HCT116 (cell line): ENCODE data around the gene MRPL34. TPM values are rescaled to one million over a fixed set of nuclear protein-coding genes. Genes with fewer than 3 reads are reported as not detected.

ENCODE experiments used
- ATAC-seq: fragments of 200-7000 bp; cut with Tn5 transposase; 2 replicates; pipeline ENCODE4 v1.9.1; 2020; ENCODE audit warnings: mild to moderate bottlenecking, moderate library complexity
- BruUV-seq: library from RNA; stranded (reverse); fragments of 400-500 nt; replicated peaks from 2 replicates; lab custom pipeline; 2021; lab: Mats Ljungman, UMichigan
- CTCF ChIA-PET: fragments of 300-600 bp; sonication (Branson Sonifier 250); formaldehyde crosslinking; loops from one replicate; lab custom pipeline; 2021; ENCODE audit warnings: antibody characterized with exemption; lab: Charles Lee
- POLR2A ChIA-PET: fragments of 300-600, 350-600 bp; sonication (Branson Sonifier 250); formaldehyde crosslinking; loops from one replicate; lab custom pipeline; 2021; ENCODE audit warnings: antibody characterized with exemption; lab: Charles Lee
- RAD21 ChIA-PET, 2 experiments: fragments of 300-600 bp; sonication (Branson Sonifier 250); formaldehyde crosslinking; loops; one replicate each; lab custom pipeline; 2023; ENCODE audit warnings: low total read pairs in 2 of 2; ENCODE audit not compliant: uncharacterized antibody in 2 of 2, unreplicated experiment in 2 of 2, low non-redundant PET in 1 of 2; lab: Charles Lee
- DNase-seq: peaks from one replicate; pipeline ENCODE4 v3.0.0-alpha.2; 2010; ENCODE audit warnings: low read depth, low spot score
- H2AFZ ChIP-seq: fragments of 200-600 bp; shearing (Covaris generic), sonication (generic); 2 replicates; pipeline ENCODE4 v1.6.1; 2017; ENCODE audit warnings: low read depth, mixed run types, mixed read lengths, antibody characterized with exemption, low read length; ENCODE audit not compliant: poor library complexity, severe bottlenecking
- H3K27ac ChIP-seq: 2 replicates; pipeline ENCODE4 v1.5.1; 2012; ENCODE audit warnings: low read depth, low read length
- H3K27me3 ChIP-seq: fragments of 200-600 bp; sonication (generic); 2 replicates; pipeline ENCODE4 v1.6.1; 2016; ENCODE audit warnings: mixed run types, low read length, mixed read lengths; ENCODE audit not compliant: insufficient read depth
- H3K36me3 ChIP-seq, 2 experiments: fragments of 200-500 bp in 1 of 2; fragments of 200-600 bp in 1 of 2; sonication (Bioruptor generic) in 1 of 2; sonication (generic) in 1 of 2; 2 replicates each; pipeline versions ENCODE4 v1.5.1 to v1.6.1; 2014 to 2016; ENCODE audit warnings: low read length in 2 of 2, inconsistent platforms in 1 of 2, mixed read lengths in 1 of 2, mixed run types in 1 of 2; ENCODE audit not compliant: insufficient read depth in 2 of 2, control insufficient read depth in 1 of 2
- H3K4me1 ChIP-seq, 2 experiments: fragments of 200-600 bp in 1 of 2; sonication (generic) in 1 of 2; 2 replicates each; pipeline versions ENCODE4 v1.5.1 to v1.6.1; 2012 to 2017; ENCODE audit warnings: low read length in 2 of 2, inconsistent platforms in 1 of 2, mild to moderate bottlenecking in 1 of 2, mixed read lengths in 1 of 2, mixed run types in 1 of 2, moderate library complexity in 1 of 2; ENCODE audit not compliant: insufficient read depth in 2 of 2, control insufficient read depth in 1 of 2
- H3K4me2 ChIP-seq: fragments of 200-600 bp; sonication (generic); 2 replicates; pipeline ENCODE4 v1.6.1; 2017; ENCODE audit warnings: mixed run types, low read length, mixed read lengths
- H3K4me3 ChIP-seq, 2 experiments: fragments of 200-600 bp in 1 of 2; sonication (generic) in 1 of 2; replicated peaks in 1 of 2; 2 replicates each; pipeline ENCODE4 v1.5.1; 2011 to 2016; ENCODE audit warnings: low read length in 2 of 2, control low read depth in 1 of 2, low read depth in 1 of 2, mild to moderate bottlenecking in 1 of 2, mixed read lengths in 1 of 2, mixed run types in 1 of 2
- H3K79me2 ChIP-seq: fragments of 200-600 bp; sonication (generic); 2 replicates; pipeline ENCODE4 v1.6.1; 2017; ENCODE audit warnings: mild to moderate bottlenecking, mixed run types, low read length, moderate library complexity, mixed read lengths; ENCODE audit not compliant: insufficient read depth
- H3K9ac ChIP-seq: fragments of 200-600 bp; sonication (generic); 2 replicates; pipeline ENCODE4 v1.6.1; 2016; ENCODE audit warnings: low read length, mixed read lengths
- H3K9me2 ChIP-seq: fragments of 200-600 bp; sonication (generic), shearing (Covaris generic); 2 replicates; pipeline ENCODE4 v1.6.1; 2017; ENCODE audit warnings: mixed run types, mild to moderate bottlenecking, moderate library complexity; ENCODE audit not compliant: insufficient read depth
- H3K9me3 ChIP-seq, 2 experiments: fragments of 200-500 bp in 1 of 2; fragments of 200-600 bp in 1 of 2; sonication (Bioruptor generic) in 1 of 2; sonication (generic) in 1 of 2; 2 replicates each; pipeline ENCODE4 v1.6.1; 2014 to 2017; ENCODE audit warnings: low read length in 2 of 2, mixed read lengths in 2 of 2, inconsistent platforms in 1 of 2, low read depth in 1 of 2, mild to moderate bottlenecking in 1 of 2, mixed run types in 1 of 2, moderate library complexity in 1 of 2; ENCODE audit not compliant: control insufficient read depth in 1 of 2, insufficient read depth in 1 of 2
- H4K20me1 ChIP-seq: fragments of 200-600 bp; sonication (generic), shearing (Covaris generic); 2 replicates; pipeline ENCODE4 v1.6.1; 2017; ENCODE audit warnings: mixed run types, mild to moderate bottlenecking, moderate library complexity; ENCODE audit not compliant: insufficient read depth
- CBX3 ChIP-seq: IDR thresholded peaks from 2 replicates; pipeline ENCODE4 v1.6.1; 2012; ENCODE audit warnings: low read depth
- EGR1 ChIP-seq: IDR thresholded peaks from 2 replicates; pipeline ENCODE4 v1.6.1; 2012; ENCODE audit warnings: low read depth
- ELF1 ChIP-seq: IDR thresholded peaks from 2 replicates; pipeline ENCODE4 v1.6.1; 2012; ENCODE audit warnings: low read depth, borderline replicate concordance
- EZH2 ChIP-seq: fragments of 200-600 bp; sonication (generic); IDR thresholded peaks from 2 replicates; pipeline ENCODE4 v1.6.1; 2017; ENCODE audit warnings: antibody characterized with exemption, mixed run types
- EZH2phosphoT487 ChIP-seq: fragments of 200-600 bp; IDR thresholded peaks from 2 replicates; pipeline ENCODE4 v1.6.1; 2018; ENCODE audit warnings: antibody characterized with exemption, borderline replicate concordance
- FOSL1 ChIP-seq: IDR thresholded peaks from 2 replicates; pipeline ENCODE4 v1.6.1; 2012; ENCODE audit warnings: low read depth
- JUND ChIP-seq: IDR thresholded peaks from 2 replicates; pipeline ENCODE4 v1.6.1; 2012
- POLR2A ChIP-seq: IDR thresholded peaks from 2 replicates; pipeline ENCODE4 v1.7.0; 2011; ENCODE audit warnings: borderline replicate concordance; ENCODE audit not compliant: insufficient read depth, insufficient read length; ENCODE audit errors: extremely low read depth
- POLR2AphosphoS5 ChIP-seq: IDR thresholded peaks from 2 replicates; pipeline ENCODE4 v1.6.1; 2011; ENCODE audit warnings: mild to moderate bottlenecking, low read depth, low read length, moderate library complexity
- RAD21 ChIP-seq: IDR thresholded peaks from 2 replicates; pipeline ENCODE4 v1.6.1; 2012; ENCODE audit warnings: low read depth, mild to moderate bottlenecking
- SIN3A ChIP-seq: IDR thresholded peaks from 2 replicates; pipeline ENCODE4 v1.6.1; 2012; ENCODE audit warnings: low read depth
- SP1 ChIP-seq: IDR thresholded peaks from 2 replicates; pipeline ENCODE4 v1.6.1; 2012; ENCODE audit warnings: low read depth
- SRF ChIP-seq: IDR thresholded peaks from 2 replicates; pipeline ENCODE4 v1.6.1; 2012; ENCODE audit warnings: low read depth
- TCF7L2 ChIP-seq: IDR thresholded peaks from 2 replicates; pipeline ENCODE4 v1.7.0; 2011; ENCODE audit warnings: borderline replicate concordance, inconsistent platforms; ENCODE audit not compliant: insufficient read depth, insufficient read length; ENCODE audit errors: extremely low read depth
- YY1 ChIP-seq: IDR thresholded peaks from 2 replicates; pipeline ENCODE4 v1.6.1; 2011; ENCODE audit warnings: low read length, low read depth, moderate library complexity, mild to moderate bottlenecking; ENCODE audit not compliant: insufficient replicate concordance; ENCODE audit errors: extremely low read depth
- ZFX ChIP-seq: fragments of 450-650 bp; IDR thresholded peaks from 2 replicates; pipeline ENCODE4 v1.6.1; 2017
- ZNF274 ChIP-seq: fragments of 200-500 bp; sonication (Bioruptor generic); IDR thresholded peaks from 2 replicates; pipeline ENCODE4 v1.6.1; 2014; ENCODE audit warnings: mild to moderate bottlenecking, low read depth, low read length, inconsistent platforms
- intact Hi-C: fragments of 100-400 bp; cut with micrococcal nuclease; formaldehyde crosslinking; loops from 2 replicates; pipeline ENCODE4 v1.10.0; 2022
- total RNA-seq: library from RNA; stranded (reverse); gene quantifications from one replicate; pipeline ENCODE4 v1.2.1, GENCODE V29; 2021; ENCODE audit not compliant: unreplicated experiment
- TF ChIP-seq, protein P1 (sequence below): IDR thresholded peaks from 2 replicates; pipeline ENCODE4 v1.6.1; 2012
- TF ChIP-seq, protein P2 (sequence below): IDR thresholded peaks from 2 replicates; pipeline ENCODE4 v1.6.1; 2012
- TF ChIP-seq, protein P3 (sequence below): IDR thresholded peaks from 2 replicates; pipeline ENCODE4 v1.6.1; 2011; ENCODE audit warnings: mild to moderate bottlenecking, low read length, moderate library complexity; ENCODE audit not compliant: insufficient replicate concordance; ENCODE audit errors: extremely low read depth

Gene MRPL34
- total RNA-seq, 1 experiment from 2014 or later = 114 TPM

DNA sequence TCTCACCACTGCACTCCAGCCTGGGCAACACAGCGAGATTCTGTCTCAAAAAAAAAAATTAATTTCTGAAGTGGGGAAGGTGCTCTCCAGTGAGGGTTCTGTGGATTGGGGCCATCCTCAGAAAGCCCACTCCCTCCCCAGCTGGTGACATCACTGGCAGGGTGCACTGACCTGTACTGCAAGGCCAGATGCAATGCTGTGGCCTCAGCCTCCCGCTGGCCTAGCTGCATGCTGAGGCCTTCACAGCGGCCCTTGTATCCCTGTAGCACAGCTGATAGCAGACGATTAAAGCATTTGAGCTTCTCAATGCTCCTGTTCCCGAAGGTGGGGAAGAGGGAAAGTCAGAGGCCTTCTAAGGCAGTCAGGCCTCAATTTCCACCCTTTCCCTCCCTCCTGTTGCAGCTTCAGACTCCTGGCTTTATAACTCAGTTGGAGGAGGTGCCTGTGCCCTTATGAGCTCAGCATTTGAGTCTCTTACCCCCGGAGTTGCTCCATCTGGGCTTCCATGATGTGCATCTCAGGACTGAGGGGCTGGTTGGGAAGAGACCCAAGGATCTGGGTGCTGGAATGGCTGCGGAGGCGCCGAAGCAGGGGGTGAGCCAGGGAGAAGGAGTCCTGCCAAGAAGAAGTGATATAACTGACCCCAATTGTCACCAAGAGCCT, 46.4 kb upstream of the MRPL34 start:
- Histone ChIP-seq H3K9me3 (no peaks in the 10 kb centered on the region), H2AFZ (no peak overlapping the region), H3K4me3 (no peak overlapping the region), H3K36me3 (no peaks in the 10 kb centered on the region), H3K79me2 (no peaks in the 10 kb centered on the region), H3K27ac (no peak overlapping the region)
- POLR2A ChIA-PET = interaction anchor here (0.7 to 1.1 kb wide), 2 partner anchors 10 to 24 kb away, joined by 3 read pairs; no protein-coding TSS in a partner anchor
- ATAC-seq = no peak
- TF ChIP-seq ZFX = no peak
- TF ChIP-seq YY1 = no peak
- TF ChIP-seq FOSL1 = no peak
- no peak for TF ChIP-seq SRF
- TF ChIP-seq POLR2AphosphoS5 = no peak
- TF ChIP-seq CBX3 = no peak
- TF ChIP-seq EZH2 = no peak
- no peak for TF ChIP-seq JUND
- TF ChIP-seq EGR1 = no peak
- TF ChIP-seq, protein P1, sequence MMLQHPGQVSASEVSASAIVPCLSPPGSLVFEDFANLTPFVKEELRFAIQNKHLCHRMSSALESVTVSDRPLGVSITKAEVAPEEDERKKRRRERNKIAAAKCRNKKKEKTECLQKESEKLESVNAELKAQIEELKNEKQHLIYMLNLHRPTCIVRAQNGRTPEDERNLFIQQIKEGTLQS = no peak
- no peak for TF ChIP-seq POLR2A
- TF ChIP-seq ELF1 = no peak
- TF ChIP-seq, protein P2, sequence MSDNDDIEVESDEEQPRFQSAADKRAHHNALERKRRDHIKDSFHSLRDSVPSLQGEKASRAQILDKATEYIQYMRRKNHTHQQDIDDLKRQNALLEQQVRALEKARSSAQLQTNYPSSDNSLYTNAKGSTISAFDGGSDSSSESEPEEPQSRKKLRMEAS = no peak
- no peak for TF ChIP-seq RAD21
- TF ChIP-seq, protein P3, sequence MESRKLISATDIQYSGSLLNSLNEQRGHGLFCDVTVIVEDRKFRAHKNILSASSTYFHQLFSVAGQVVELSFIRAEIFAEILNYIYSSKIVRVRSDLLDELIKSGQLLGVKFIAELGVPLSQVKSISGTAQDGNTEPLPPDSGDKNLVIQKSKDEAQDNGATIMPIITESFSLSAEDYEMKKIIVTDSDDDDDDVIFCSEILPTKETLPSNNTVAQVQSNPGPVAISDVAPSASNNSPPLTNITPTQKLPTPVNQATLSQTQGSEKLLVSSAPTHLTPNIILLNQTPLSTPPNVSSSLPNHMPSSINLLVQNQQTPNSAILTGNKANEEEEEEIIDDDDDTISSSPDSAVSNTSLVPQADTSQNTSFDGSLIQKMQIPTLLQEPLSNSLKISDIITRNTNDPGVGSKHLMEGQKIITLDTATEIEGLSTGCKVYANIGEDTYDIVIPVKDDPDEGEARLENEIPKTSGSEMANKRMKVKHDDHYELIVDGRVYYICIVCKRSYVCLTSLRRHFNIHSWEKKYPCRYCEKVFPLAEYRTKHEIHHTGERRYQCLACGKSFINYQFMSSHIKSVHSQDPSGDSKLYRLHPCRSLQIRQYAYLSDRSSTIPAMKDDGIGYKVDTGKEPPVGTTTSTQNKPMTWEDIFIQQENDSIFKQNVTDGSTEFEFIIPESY = no peak
- TF ChIP-seq SP1 = no peak
- TF ChIP-seq ZNF274 = no peak
- TF ChIP-seq SIN3A = no peak
- no peak for TF ChIP-seq TCF7L2
- no peak for TF ChIP-seq EZH2phosphoT487
- TF ChIP-seq, all 23 proteins: peak for 0
- H3K9ac ChIP-seq = no peak overlapping the region
- no peak for DNase-seq
- intact Hi-C loops = no loop called here
- peaks cover 0 to 13% of the 10 kb centered on the region in 2 experiments; a peak in 3 of 4 replicates for H3K4me1 ChIP-seq
- H4K20me1 ChIP-seq = no peaks in the 10 kb centered on the region
- ChIA-PET RAD21 (no interaction called here), CTCF (interaction anchor here (0.8 kb wide), 2 partner anchors 22 to 46 kb away, joined by 3 to 4 read pairs; no protein-coding TSS in a partner anchor)
- no peak overlapping the region for H3K4me2 ChIP-seq
- H3K27me3 ChIP-seq = no peaks in the 10 kb centered on the region
- no peaks in the 10 kb centered on the region for H3K9me2 ChIP-seq
- BruUV-seq = no TSS peak
